H1 (cell line): ENCODE results near the gene ISOC1. TPM values are rescaled to one million over a fixed set of nuclear protein-coding genes. Genes with fewer than 3 reads are reported as not detected.

Experiments
- ASH2L ChIP-seq: fragments of 200-600, 300-600 bp; sonication (generic); IDR thresholded peaks from one replicate; pipeline ENCODE4 v1.7.1; 2017; ENCODE audit warnings: low read length
- EZH2 ChIP-seq: fragments of 200-600 bp; sonication (generic); IDR thresholded peaks from 2 replicates; pipeline ENCODE4 v1.7.1; 2012; ENCODE audit warnings: low read depth, mild to moderate bottlenecking, moderate library complexity, low read length, inconsistent platforms; ENCODE audit not compliant: severe bottlenecking
- GABPA ChIP-seq: IDR thresholded peaks from 2 replicates; pipeline ENCODE4 v1.6.1; 2011; ENCODE audit warnings: mild to moderate bottlenecking, low read length, moderate library complexity, borderline replicate concordance; ENCODE audit not compliant: insufficient read depth
- RBBP5 ChIP-seq: IDR thresholded peaks from 2 replicates; pipeline ENCODE4 v1.7.1; 2012; ENCODE audit warnings: low read depth, mild to moderate bottlenecking, inconsistent platforms, low read length, moderate library complexity, borderline replicate concordance
- SIRT6 ChIP-seq: IDR thresholded peaks from one replicate; pipeline ENCODE4 v1.7.1; 2012; ENCODE audit warnings: low read length, inconsistent platforms
- polyA plus RNA-seq, 7 experiments: library from polyadenylated mRNA; depleted of rRNA in 3 of 7; stranded (reverse) in 5 of 7; unstranded in 2 of 7; fragments of >200 nt in 5 of 7; fragments of 200-250 nt in 2 of 7; gene quantifications; 1 replicate in 5 of 7; 2 replicates in 1 of 7; 4 replicates in 1 of 7; pipeline versions ENCODE4 v1.2.1 to v1.2.3, GENCODE V29; 2011 to 2013; ENCODE audit warnings: missing spikeins in 2 of 7, mixed read lengths in 2 of 7
- total RNA-seq: library from RNA; stranded (reverse); fragmentation: NEBNext Ultra II Directional; extraction: Animal tissue kit (Norgen Biotek cat#: 25700); gene quantifications from 2 replicates; pipeline ENCODE4 v1.2.1, GENCODE V29; 2021

ISOC1 gene
- total and polyA plus RNA-seq, 2 of the 8 experiments (the other 6 are each of a cell fraction or from before 2014, with no cell fraction given), result 27.7 to 34.9 TPM

GRCh38 chr5:129107637-129108036 is 13.1 kb downstream of the ISOC1 start (continued):
- TF ChIP-seq SIRT6, result no peak
- TF ChIP-seq GABPA, result no peak
- TF ChIP-seq ASH2L, result no peak
- no peak for TF ChIP-seq EZH2
- no peak for TF ChIP-seq RBBP5
